Chondrocyte (in vitro differentiated cells): ENCODE data around the gene FAM13A. TPM values are rescaled to one million over a fixed set of nuclear protein-coding genes. Genes with fewer than 3 reads are reported as not detected.

Experiments used
- DNase-seq: peaks from one replicate; pipeline ENCODE4 v3.0.0; 2021; ENCODE audit warnings: mixed read lengths, low spot score
- H3K27ac Mint-ChIP-seq: one replicate; pipeline ENCODE4 v1.8.0; 2021; ENCODE audit warnings: mild to moderate bottlenecking, moderate library complexity, mixed read lengths; ENCODE audit not compliant: unreplicated experiment
- H3K27me3 Mint-ChIP-seq: 2 replicates; pipeline ENCODE4 v1.8.0; 2021; ENCODE audit warnings: low read depth, mixed read lengths
- H3K36me3 Mint-ChIP-seq: 2 replicates; pipeline ENCODE4 v1.8.0; 2021; ENCODE audit warnings: low read depth, mixed read lengths
- H3K4me1 Mint-ChIP-seq: 2 replicates; pipeline ENCODE4 v1.8.0; 2021; ENCODE audit warnings: low read depth, mild to moderate bottlenecking, mixed read lengths
- H3K4me3 Mint-ChIP-seq: one replicate; pipeline ENCODE4 v1.8.0; 2021; ENCODE audit warnings: mild to moderate bottlenecking, moderate library complexity, mixed read lengths; ENCODE audit not compliant: unreplicated experiment
- H3K9me3 Mint-ChIP-seq: 2 replicates; pipeline ENCODE4 v1.8.0; 2021; ENCODE audit warnings: low read depth, mixed read lengths
- CTCF ChIP-seq: fragments of 200-600 bp; sonication (generic); IDR thresholded peaks from 2 replicates; pipeline ENCODE4 v1.5.0; 2021; ENCODE audit warnings: antibody characterized with exemption, mild to moderate bottlenecking, moderate library complexity
- total RNA-seq: library from RNA; stranded (reverse); gene quantifications from 3 replicates; pipeline ENCODE4 v1.2.1, GENCODE V29; 2021

The FAM13A gene
- total RNA-seq, 1 donor from 2014 or later: 10.5 TPM

DNA sequence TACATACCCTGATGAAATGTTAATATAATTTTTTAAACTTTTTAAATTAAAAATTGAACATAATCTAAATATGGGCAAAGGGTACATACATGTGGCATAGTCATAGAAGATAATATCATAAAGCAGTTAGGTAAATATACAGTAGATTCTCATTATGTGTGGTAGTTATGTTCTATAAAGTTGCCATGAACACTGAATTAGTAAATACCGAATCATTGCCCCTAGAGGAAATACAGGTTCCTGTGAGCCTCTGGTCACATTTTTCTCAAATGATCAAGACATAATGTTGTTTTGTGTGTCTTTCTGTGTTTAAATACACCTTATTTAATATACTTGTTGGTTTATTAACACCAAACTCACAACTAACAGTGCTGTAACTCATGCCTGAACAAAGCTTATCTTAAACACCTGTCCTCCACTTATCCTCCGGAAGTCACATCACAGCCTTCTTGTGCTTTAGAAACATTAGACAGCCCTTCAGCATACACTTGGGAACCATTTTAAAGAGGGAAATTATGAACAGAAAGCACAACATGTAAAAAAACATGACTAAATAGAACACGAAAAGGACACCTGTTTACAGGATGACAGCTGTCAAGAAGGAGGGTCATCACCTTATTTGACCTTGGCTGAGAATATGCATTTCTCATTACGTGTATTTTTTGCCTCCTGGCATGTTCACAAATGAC lies 190.0 kb downstream of the FAM13A start:
- H3K4me3 Mint-ChIP-seq: no peak overlapping the region
- H3K27me3 Mint-ChIP-seq: no peaks in the 10 kb centered on the region
- no peaks in the 10 kb centered on the region for H3K36me3 Mint-ChIP-seq
- peaks cover 13% of the 10 kb centered on the region for H3K4me1 Mint-ChIP-seq
- peaks cover 5% of the 10 kb centered on the region for H3K9me3 Mint-ChIP-seq
- no peak overlapping the region for H3K27ac Mint-ChIP-seq
- no peak for TF ChIP-seq CTCF
- no peak for DNase-seq

DNA sequence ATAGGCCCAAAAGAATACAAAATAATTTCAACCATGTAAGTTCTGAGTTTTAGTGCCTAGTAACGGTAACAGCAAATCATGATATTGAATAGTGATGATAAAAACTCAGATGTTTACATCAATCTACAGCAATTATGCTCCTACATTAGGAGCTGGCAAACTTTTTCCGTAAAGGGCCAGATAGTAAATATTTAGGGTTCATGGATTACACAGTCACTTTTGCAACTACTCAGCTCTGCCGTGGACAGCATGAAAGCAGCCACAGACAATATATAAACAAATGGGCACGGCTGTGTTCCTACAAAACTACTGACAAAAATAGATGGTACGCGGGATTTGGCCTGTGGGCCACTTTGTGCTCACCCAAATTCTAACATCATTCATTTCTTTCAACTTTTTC lies 191.5 kb downstream of the FAM13A start:
- DNase-seq: no peak
- Mint-ChIP-seq H3K4me1 (peaks cover 13% of the 10 kb centered on the region), H3K9me3 (no peaks in the 10 kb centered on the region), H3K36me3 (no peaks in the 10 kb centered on the region), H3K27me3 (no peaks in the 10 kb centered on the region), H3K27ac (no peak overlapping the region), H3K4me3 (no peak overlapping the region)
- TF ChIP-seq CTCF: no peak

- peaks cover 13% of the 10 kb centered on the region for H3K4me1 Mint-ChIP-seq
- DNase-seq: no peak
Observed at GRCh38 chr4:88865046-88865445, 191.9 kb downstream of the FAM13A start.

DNA sequence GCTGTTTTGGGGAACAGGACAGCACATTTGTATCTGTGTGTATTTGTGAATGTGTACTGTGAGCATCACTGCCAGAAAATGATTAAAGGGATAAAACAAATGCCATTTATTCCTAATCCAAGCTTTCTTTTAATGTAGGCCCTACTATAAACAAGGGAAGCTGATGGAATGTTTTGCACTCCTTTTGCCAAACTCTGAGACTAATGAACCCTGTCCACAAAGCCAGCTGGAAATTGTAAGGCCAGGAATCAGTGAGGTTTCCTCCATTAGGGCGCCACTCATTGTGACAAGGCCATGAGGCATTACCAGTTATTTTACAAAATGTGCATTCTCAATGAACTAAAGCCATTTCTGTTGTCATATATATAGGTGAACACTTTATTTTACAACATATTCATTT lies 196.4 kb downstream of the FAM13A start:
- Mint-ChIP-seq H3K4me3 (no peak overlapping the region), H3K27me3 (no peaks in the 10 kb centered on the region), H3K27ac (no peak overlapping the region), H3K9me3 (no peaks in the 10 kb centered on the region), H3K36me3 (no peaks in the 10 kb centered on the region), H3K4me1 (peaks cover 8% of the 10 kb centered on the region)
- TF ChIP-seq CTCF: no peak
- no peak for DNase-seq

More at GRCh38 chr4:88865046-88865445, 191.9 kb downstream of the FAM13A start:
- H3K27ac Mint-ChIP-seq: no peak overlapping the region
- no peak overlapping the region for H3K4me3 Mint-ChIP-seq
- no peaks in the 10 kb centered on the region for H3K27me3 Mint-ChIP-seq
- H3K36me3 Mint-ChIP-seq: no peaks in the 10 kb centered on the region
- no peaks in the 10 kb centered on the region for H3K9me3 Mint-ChIP-seq
- no peak for TF ChIP-seq CTCF

DNA sequence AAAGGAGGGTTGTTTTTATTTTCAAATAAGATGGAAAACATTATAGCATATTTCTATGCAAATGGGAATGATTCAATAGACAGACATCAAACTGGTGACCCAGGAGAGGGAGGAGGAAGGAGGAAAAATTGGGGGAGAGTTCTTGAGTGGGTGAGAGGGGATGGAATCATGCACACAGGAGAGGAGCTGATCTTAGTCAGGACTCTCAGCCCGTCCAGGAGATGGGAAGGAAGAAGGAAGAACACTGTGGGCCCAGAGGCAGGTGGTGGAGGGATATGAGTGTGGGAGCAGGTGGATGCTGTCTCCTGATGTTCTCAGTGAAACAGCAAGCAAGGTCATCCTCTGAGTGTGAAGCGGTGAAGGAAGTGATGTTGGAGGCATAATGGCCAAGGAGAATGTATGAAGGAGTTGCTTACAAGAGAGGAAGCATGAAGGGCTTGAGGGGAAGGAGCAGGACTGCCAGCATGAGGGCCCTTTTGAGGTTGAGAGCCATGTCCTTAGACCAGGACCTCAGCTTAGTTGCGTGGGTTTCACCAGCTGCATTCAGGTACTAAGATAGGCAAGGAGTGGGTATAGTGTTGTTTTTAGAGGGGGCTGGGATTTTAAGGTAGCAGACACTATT lies 197.7 kb downstream of the FAM13A start:
- no peak for DNase-seq
- no peak for TF ChIP-seq CTCF
- Mint-ChIP-seq H3K4me3 (no peak overlapping the region), H3K27me3 (no peaks in the 10 kb centered on the region), H3K27ac (no peak overlapping the region), H3K36me3 (no peaks in the 10 kb centered on the region), H3K4me1 (no peaks in the 10 kb centered on the region), H3K9me3 (no peaks in the 10 kb centered on the region)
